ENCODE results near the gene PLEKHS1.

- no peak for TF ChIP-seq CTCF (IDR thresholded peaks at IDR 0.05)
- TF ChIP-seq POLR2A (IDR thresholded peaks at IDR 0.05): no peak
Observed at GRCh38 chr10:113762083-113762482, 10.6 kb downstream of the PLEKHS1 start.

Measured in lower leg skin (tissue), 3 donors.